Glomerular endothelial cell (primary cell): ENCODE measurements around the gene ARMC12. TPM values are rescaled to one million over a fixed set of nuclear protein-coding genes. Genes with fewer than 3 reads are reported as not detected.
"Not testable (repeated sequence)": the region's sequence is repeated elsewhere in the genome, so short reads cannot be mapped to it uniquely, and the experiment has no call there.

Experiments used
- DNase-seq: peaks from one replicate; pipeline ENCODE4 v3.0.0-alpha.2; 2011; ENCODE audit warnings: low read depth, low spot score; ENCODE audit errors: extremely low read depth
- total RNA-seq: library from RNA; depleted of rRNA; stranded (reverse); fragments of >200 nt; gene quantifications from 2 replicates; pipeline ENCODE4 v1.2.3, GENCODE V29; 2015

ARMC12 gene
- not detected in 2 replicates for total RNA-seq

GRCh38 chr6:35736982-35737412 lies at the start of gene ARMC12:
Gene ARMC12 (plus strand): TSS chr6:35737032. CDS start chr6:35737109, 77 bp downstream.
- no peak for DNase-seq

- DNase-seq = no peak
Measured at GRCh38 chr6:35687658-35688604, 48.9 kb upstream of the ARMC12 start.

- no peak for DNase-seq
Measured at GRCh38 chr6:35688605-35689322, 48.1 kb upstream of the ARMC12 start, which contains the start of gene FKBP5. Gene FKBP5 (minus strand): TSS chr6:35688915. CDS start chr6:35642824, 46,091 bp downstream.

GRCh38 chr6:35690006-35690405 lies 46.8 kb upstream of the ARMC12 start:
- DNase-seq = not testable (repeated sequence)

- no peak for DNase-seq
Measured at GRCh38 chr6:35690484-35690883, 46.3 kb upstream of the ARMC12 start.

- DNase-seq = no peak
Measured at GRCh38 chr6:35691027-35691824, 45.6 kb upstream of the ARMC12 start.

- DNase-seq = no peak
Measured at GRCh38 chr6:35694462-35694861, 42.4 kb upstream of the ARMC12 start.

GRCh38 chr6:35698430-35698829 lies 38.4 kb upstream of the ARMC12 start:
- DNase-seq = not testable (repeated sequence)

GRCh38 chr6:35698858-35699257 lies 38.0 kb upstream of the ARMC12 start:
- no peak for DNase-seq

- DNase-seq = no peak
Measured at GRCh38 chr6:35703554-35703953, 33.3 kb upstream of the ARMC12 start.

- DNase-seq = no peak
Measured at GRCh38 chr6:35706468-35706867, 30.4 kb upstream of the ARMC12 start.

- DNase-seq = no peak
Measured at GRCh38 chr6:35707714-35708407, 29.0 kb upstream of the ARMC12 start.

- no peak for DNase-seq
Measured at GRCh38 chr6:35708585-35708984, 28.2 kb upstream of the ARMC12 start.

GRCh38 chr6:35710241-35710847 lies 26.5 kb upstream of the ARMC12 start:
- no peak for DNase-seq

GRCh38 chr6:35711731-35712130 lies 25.1 kb upstream of the ARMC12 start:
- DNase-seq = no peak

- DNase-seq = no peak
Measured at GRCh38 chr6:35713006-35713767, 23.6 kb upstream of the ARMC12 start.

GRCh38 chr6:35716798-35717197 lies 20.0 kb upstream of the ARMC12 start:
- no peak for DNase-seq

GRCh38 chr6:35717449-35718374 lies 19.1 kb upstream of the ARMC12 start:
- no peak for DNase-seq
